Bronchial epithelial cell (primary cell): Measurements from ENCODE around the gene TMC5. TPM values are rescaled to one million over a fixed set of nuclear protein-coding genes. Genes with fewer than 3 reads are reported as not detected.

ENCODE experiments used
- DNase-seq: peaks from one replicate; pipeline ENCODE4 v3.0.0-alpha.2; 2010; ENCODE audit warnings: low read depth
- FAIRE-seq: peaks from 2 replicates; lab custom pipeline; 2011; peaks lifted over from hg19 to GRCh38; lab: Jason Lieb, UNC
- H3K27me3 ChIP-seq: 2 replicates; pipeline ENCODE4 v1.5.1; 2011; ENCODE audit warnings: low read length; ENCODE audit not compliant: control insufficient read depth, insufficient read depth
- H3K36me3 ChIP-seq: 2 replicates; pipeline ENCODE4 v1.5.1; 2011; ENCODE audit warnings: low read length; ENCODE audit not compliant: control insufficient read depth, insufficient read depth
- H3K4me3 ChIP-seq: 2 replicates; pipeline ENCODE4 v1.5.1; 2011; ENCODE audit warnings: mild to moderate bottlenecking, low read depth, low read length, control low read depth
- CTCF ChIP-seq: IDR thresholded peaks from 2 replicates; pipeline ENCODE4 v1.5.1; 2011; ENCODE audit warnings: mild to moderate bottlenecking, moderate library complexity, low read length, control low read depth, inconsistent platforms; ENCODE audit not compliant: insufficient read depth, severe bottlenecking
- total RNA-seq: library from RNA; depleted of rRNA; stranded (reverse); fragments of >200 nt; gene quantifications from 2 replicates; pipeline ENCODE4 v1.2.1, GENCODE V29; 2014

Gene TMC5
- total RNA-seq, 1 donor from 2014 or later = 0.26 TPM

- FAIRE-seq = no peak
- no peak for TF ChIP-seq CTCF
- H3K36me3 ChIP-seq = no peaks in the 10 kb centered on the region
- peak overlapping the region; percentile 96 for H3K4me3 ChIP-seq
- H3K27me3 ChIP-seq = no peaks in the 10 kb centered on the region
- DNase-seq = peak; percentile 77
These were observed 107.1 kb downstream of the TMC5 start for GRCh38 chr16:19524616-19525384.

- no peaks in the 10 kb centered on the region for H3K36me3 ChIP-seq
- no peak for DNase-seq
- TF ChIP-seq CTCF = no peak
- H3K4me3 ChIP-seq = peak overlapping the region; percentile 96
- no peaks in the 10 kb centered on the region for H3K27me3 ChIP-seq
- FAIRE-seq = no peak
These were observed 107.7 kb downstream of the TMC5 start for GRCh38 chr16:19525385-19525723.

GRCh38 chr16:19527161-19527560 is 109.5 kb downstream of the TMC5 start:
- H3K4me3 ChIP-seq = no peak overlapping the region
- TF ChIP-seq CTCF = no peak
- DNase-seq (no peak), FAIRE-seq (no peak)
- no peaks in the 10 kb centered on the region for H3K27me3 ChIP-seq
- H3K36me3 ChIP-seq = no peaks in the 10 kb centered on the region

- no peak for DNase-seq
- no peak overlapping the region for H3K4me3 ChIP-seq
- H3K27me3 ChIP-seq = no peaks in the 10 kb centered on the region
- TF ChIP-seq CTCF = no peak
- peak; percentile 13 for FAIRE-seq
- no peaks in the 10 kb centered on the region for H3K36me3 ChIP-seq
These were observed 111.0 kb downstream of the TMC5 start for GRCh38 chr16:19528666-19529065.

GRCh38 chr16:19532601-19533000 is 114.9 kb downstream of the TMC5 start:
- H3K27me3 ChIP-seq = no peaks in the 10 kb centered on the region
- DNase-seq = no peak
- TF ChIP-seq CTCF = no peak
- H3K4me3 ChIP-seq = no peak overlapping the region
- peaks cover 3% of the 10 kb centered on the region for H3K36me3 ChIP-seq
- FAIRE-seq = no peak
